Hematopoietic multipotent progenitor cell treated with erythropoietin and hydrocortisone succinate and interleukin-3 and kit ligand, for 4 days (in vitro differentiated cells): ENCODE measurements around the gene AICDA.
"Not testable (repeated sequence)": the region's sequence is repeated elsewhere in the genome, so short reads cannot be mapped to it uniquely, and the experiment has no call there.

Source experiments
- DNase-seq: peaks from one replicate; pipeline ENCODE4 v3.0.0-alpha.2; 2015

Gene AICDA

GRCh38 chr12:8609061-8609570, 3.5 kb downstream of the AICDA start:
- DNase-seq, result peak; percentile 63

GRCh38 chr12:8606890-8607289, 5.8 kb downstream of the AICDA start:
- no peak for DNase-seq

GRCh38 chr12:8605057-8605456, 7.6 kb downstream of the AICDA start:
- no peak for DNase-seq

DNA sequence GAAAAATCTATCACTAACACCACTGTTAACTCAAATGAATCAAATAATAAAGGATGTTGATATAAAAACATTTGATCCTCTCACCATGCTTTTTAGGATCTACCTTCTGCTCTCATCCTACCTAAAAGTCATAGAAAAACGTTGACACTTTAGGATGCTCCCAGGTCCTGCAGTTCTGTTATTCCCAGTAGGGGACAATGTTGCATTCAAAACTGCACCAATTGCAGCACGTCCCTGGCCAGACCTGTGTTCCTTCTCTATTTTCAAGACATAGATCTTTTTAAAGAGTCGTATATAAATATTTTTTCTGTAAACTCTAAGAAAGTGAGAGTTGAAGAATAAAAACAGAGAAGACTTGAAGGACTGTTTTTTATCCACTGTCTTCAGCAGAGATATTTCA, 8.8 kb downstream of the AICDA start:
- peak; percentile 26 for DNase-seq

GRCh38 chr12:8603286-8603685, 9.4 kb downstream of the AICDA start:
- DNase-seq, result no peak

DNA sequence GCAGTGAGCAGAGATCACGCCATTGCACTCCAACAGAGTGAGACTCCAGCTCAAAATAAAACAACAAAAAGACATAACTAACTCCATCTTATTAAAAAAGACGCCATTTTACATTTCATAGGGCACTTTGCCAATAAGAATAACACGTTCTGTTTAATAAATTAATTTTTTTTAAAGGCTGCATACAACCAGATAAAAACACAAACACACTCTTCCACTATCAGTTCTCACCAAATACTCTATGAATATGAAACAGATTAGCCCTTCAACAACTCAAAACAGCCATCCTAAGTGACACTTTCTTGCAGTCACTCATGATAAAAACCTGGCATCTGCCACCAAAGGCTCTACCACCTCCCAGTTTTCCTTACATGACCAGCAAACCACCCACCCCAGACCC, 16.1 kb downstream of the AICDA start:
- DNase-seq, result peak; percentile 14

- DNase-seq, result no peak
Observed at GRCh38 chr12:8594072-8594471, 18.6 kb downstream of the AICDA start.

DNA sequence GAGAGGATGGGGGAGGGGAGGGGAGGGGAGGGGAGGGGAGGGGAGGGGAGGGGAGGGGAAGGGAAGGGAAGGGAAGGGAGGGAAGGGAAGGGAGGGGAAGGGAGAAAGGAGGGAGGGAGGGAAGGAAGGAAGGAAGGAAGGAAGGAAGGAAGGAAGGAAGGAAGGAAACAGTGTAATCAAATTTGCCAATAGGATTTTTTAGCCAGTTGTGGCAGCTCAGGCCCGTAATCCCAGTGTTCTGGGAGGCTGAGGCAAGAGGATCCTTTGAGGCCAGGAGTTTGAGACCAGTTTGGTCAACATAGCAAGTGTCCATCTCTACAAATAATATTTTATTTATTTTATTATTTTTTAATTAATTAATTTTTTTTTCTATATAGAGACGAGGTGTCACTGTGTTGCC, 19.4 kb downstream of the AICDA start:
- no peak for DNase-seq

DNA sequence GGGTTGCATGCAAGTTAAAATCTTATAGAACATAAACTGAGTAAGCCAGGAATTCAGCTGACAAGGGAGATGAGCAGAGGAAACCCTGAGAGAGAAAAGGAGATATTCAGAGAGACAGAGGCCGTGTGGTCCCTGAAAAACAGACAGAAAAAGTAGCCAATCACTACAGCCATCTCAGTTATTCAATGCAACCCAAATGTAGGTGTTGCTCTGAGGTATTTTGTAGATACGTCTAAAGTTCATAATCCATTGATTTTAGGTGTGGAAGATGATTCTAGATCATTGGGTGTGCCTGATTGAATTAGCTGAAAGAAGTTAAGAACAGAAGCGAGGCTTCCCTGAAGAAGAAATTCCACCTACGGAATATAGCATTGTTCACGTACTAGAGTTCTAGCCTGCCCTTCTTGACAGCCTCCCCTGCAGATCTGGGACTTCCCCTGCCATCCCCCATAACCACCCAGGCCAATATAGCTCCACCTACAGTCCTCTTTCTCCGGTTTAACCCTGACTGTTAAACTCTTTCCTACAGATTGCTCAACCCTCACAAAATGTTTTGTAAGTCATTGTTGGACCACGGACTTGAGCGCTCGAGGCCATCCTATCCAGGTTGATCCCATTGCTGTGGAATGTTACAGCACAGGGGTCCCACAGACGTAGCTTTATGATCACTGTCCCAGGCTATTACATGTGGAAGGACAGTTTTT, 21.7 kb downstream of the AICDA start:
- peak; percentile 67 for DNase-seq

GRCh38 chr12:8589679-8590078, 23.0 kb downstream of the AICDA start:
- DNase-seq, result no peak

GRCh38 chr12:8584478-8584877, 28.2 kb downstream of the AICDA start:
- DNase-seq, result not testable (repeated sequence)

GRCh38 chr12:8584004-8584403, 28.7 kb downstream of the AICDA start:
- DNase-seq, result no peak

- no peak for DNase-seq
Observed at GRCh38 chr12:8581098-8581784, 31.4 kb downstream of the AICDA start.

GRCh38 chr12:8577879-8578278, 34.8 kb downstream of the AICDA start:
- DNase-seq, result no peak

DNA sequence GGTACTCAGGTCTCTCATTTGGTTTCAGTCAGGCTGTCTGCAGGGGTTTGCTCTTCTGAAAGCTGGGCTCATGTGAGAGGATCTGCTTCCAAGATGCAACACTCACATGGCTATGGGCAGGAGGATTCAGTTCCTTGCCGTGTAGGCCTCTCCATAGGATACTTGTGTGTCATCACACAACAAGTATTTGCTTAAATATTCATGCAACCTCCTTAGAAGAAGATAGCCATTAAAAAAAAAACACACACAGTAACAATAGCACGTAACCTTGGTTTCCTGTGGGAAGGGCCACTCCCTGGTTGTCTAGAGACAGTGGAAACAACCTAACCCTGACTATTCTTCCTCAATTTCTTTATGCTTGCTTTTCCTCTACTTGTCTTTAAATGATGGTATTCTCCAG, 40.2 kb downstream of the AICDA start:
- peak; percentile 61 for DNase-seq

DNA sequence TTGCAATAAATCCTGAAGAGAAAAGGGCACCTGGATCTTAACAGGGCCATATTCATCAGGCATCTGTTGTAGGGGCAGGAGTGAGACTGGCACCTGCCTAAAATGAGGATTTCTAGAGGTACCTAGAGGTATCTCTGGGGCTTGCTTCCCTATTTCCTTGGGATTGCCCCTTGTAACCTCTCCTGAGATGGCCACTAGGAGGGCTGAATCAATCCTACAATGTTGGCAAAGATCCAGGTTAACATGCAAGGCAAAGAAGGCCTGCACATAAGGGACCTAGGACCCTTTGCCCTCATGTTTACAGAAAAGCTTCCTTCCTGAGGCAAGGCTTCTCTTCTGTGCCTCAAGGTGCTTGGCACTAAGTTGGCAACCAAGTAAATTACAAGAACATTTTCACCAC, 46.1 kb downstream of the AICDA start:
- peak; percentile 21 for DNase-seq

DNA sequence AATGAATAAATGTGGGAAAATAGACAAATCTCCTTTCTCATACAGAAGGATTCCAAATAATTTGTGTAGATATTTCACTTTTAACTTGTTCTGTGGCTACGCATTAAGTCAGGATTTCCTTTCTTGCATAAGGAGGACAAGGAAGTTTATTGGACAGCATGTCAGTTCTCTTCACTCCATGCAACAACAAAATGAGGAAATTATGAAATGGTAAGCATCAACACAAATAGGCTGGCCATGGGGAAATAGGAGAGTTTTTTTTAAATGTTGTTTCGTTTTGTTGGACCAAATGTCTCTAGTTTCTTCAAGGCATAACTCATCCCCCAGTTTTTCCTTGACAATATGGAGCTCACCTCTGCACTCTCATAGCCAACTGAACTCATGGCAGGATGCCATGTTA, 46.6 kb downstream of the AICDA start:
- not testable (repeated sequence) for DNase-seq

DNA sequence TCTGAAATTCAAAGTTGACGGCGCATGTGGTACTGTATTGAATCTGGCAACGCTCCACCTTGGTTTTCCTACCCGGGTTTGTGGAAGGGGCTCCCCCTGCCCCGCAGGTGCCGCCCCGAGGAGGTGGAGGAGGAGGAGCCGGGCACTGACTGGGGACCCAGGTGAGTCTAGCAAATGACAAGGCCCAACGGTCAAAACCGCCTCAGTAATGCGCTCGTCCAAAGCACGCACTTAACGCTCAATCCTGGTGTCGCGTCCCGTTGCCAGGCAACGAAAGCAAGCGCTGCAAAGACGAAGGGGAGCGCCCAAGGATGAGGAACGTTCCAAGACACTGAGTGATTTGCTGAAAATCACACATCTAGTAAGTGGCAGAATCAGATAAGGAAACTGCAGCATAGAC, 48.0 kb downstream of the AICDA start:
- DNase-seq, result no peak

DNA sequence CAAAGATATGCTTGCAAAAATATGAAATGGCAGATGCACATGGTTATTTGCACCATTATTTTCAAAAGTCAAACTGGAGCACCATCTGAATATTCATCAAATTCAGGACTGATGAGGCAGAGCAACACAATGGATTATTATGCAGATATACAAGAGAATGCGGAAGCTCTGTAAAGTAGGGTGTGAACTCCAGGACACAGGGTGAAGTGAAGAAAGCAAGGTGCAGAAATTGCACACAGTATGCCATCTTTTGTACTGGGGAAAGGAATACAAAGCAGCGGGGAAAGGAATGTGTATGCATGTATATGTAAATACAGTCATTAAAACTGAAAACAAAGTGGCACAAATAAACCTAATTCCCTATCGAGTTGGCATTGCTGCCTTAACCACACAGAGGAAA, 49.3 kb downstream of the AICDA start:
- no peak for DNase-seq

- DNase-seq, result no peak
Observed at GRCh38 chr12:8562310-8562709, 50.3 kb downstream of the AICDA start.

DNA sequence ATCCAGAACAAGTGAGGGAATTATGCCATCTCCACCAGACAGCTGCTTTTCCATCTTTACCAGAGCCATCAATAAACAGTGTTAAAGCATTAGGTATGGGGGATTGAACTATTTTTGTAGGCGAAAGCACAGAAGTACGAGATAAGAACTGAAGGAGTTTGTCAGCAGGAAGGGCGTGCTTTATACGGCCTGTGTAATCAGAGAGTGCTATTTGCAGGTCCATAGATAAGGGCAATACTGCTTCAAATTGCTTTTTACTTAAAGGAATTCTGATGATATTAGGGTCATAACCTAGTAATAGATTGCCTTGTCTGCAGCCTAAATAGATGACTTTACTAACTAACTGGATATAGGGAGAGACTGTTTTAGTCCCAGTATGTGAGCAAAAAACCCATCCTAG, 51.6 kb downstream of the AICDA start:
- peak; percentile 28 for DNase-seq

GRCh38 chr12:8559676-8560075, 53.0 kb downstream of the AICDA start:
- no peak for DNase-seq

DNA sequence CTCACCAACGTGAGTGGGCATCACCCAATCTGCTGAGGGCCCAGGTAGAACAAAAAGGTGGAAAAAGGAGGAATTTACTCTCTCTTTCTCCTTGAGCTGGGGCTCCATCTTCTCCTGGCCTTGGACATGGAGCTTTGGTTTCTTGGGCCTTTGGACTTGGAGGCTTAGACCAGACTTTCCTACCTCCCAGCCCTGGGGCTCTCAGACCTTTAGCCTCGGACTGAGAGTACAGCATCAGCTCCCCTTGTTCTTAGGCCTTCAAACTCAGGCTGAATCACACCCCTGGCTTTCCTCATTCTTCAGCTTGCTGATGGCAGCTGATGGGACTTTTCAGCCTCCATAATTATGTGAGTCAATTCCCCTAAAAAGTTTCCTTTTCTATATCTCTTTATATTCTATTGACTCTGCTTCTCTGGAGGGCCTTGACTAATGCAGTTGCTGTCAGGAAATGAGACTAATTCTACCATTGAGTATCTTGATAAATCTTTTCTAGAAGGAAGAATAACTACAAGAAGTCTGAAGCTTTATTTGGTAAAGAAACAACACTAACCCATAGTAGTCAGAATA, 56.0 kb downstream of the AICDA start:
- no peak for DNase-seq
